ENCODE results near the gene PPFIA3.
"Not testable (repeated sequence)": the region's sequence is repeated elsewhere in the genome, so short reads cannot be mapped to it uniquely, and the experiment has no call there.

GRCh38 chr19:49121841-49122240 is 2.5 kb downstream of the PPFIA3 start:
- TF ChIP-seq CTCF (IDR thresholded peaks at IDR 0.05; ENCODE audit: low read length); EZH2 (IDR thresholded peaks at IDR 0.05; ENCODE audit: borderline replicate concordance, low read length): not testable (repeated sequence)
